Stomach (tissue), 9 donors: ENCODE results near the gene C5AR2. TPM values are rescaled to one million over a fixed set of nuclear protein-coding genes. Genes with fewer than 3 reads are reported as not detected.

ENCODE experiments used
- DNase-seq, 2 donors: peaks; one replicate each; pipeline versions ENCODE4 v3.0.0 to v3.0.0-alpha.2; 2013 to 2019
- H3K27ac ChIP-seq, 5 donors: fragments of 200-600 bp in 4 of 5; sonication (generic) in 4 of 5; one replicate each; pipeline ENCODE4 v1.5.1; 2013 to 2019; ENCODE audit warnings: mild to moderate bottlenecking in 1 of 5, moderate library complexity in 1 of 5
- H3K27me3 ChIP-seq, 3 donors: fragments of 200-600 bp; sonication (generic); one replicate each; pipeline ENCODE4 v1.5.1; 2017 to 2019; ENCODE audit warnings: mixed run types in 1 of 3
- H3K36me3 ChIP-seq, 4 donors: fragments of 200-600 bp; sonication (generic); 1 replicate in 3 of 4; 2 replicates in 1 of 4; pipeline ENCODE4 v1.5.1; 2016 to 2019
- H3K4me1 ChIP-seq, 4 donors: fragments of 200-600 bp; sonication (generic); one replicate each; pipeline ENCODE4 v1.5.1; 2016 to 2019
- H3K4me3 ChIP-seq, 4 donors: fragments of 200-600 bp; sonication (generic) in 3 of 4; one replicate each; pipeline ENCODE4 v1.5.1; 2016 to 2019; ENCODE audit warnings: mild to moderate bottlenecking in 1 of 4
- H3K9me3 ChIP-seq, 4 donors: fragments of 200-600 bp; sonication (generic); one replicate each; pipeline ENCODE4 v1.5.1; 2016 to 2019
- CTCF ChIP-seq, 7 experiments: fragments of 450-650 bp in 4 of 7; fragments of 200-600 bp in 3 of 7; sonication (generic) in 3 of 7; IDR thresholded peaks; one replicate each; pipeline ENCODE4 v1.5.1; 2016 to 2019; ENCODE audit warnings: antibody characterized with exemption in 7 of 7, control low read depth in 2 of 7, mild to moderate bottlenecking in 1 of 7
- EP300 ChIP-seq: sonication (generic); formaldehyde crosslinking; IDR thresholded peaks from one replicate; pipeline ENCODE4 v1.6.1; 2017; ENCODE audit warnings: antibody characterized with exemption
- POLR2A ChIP-seq, 4 donors: fragments of 450-650 bp; IDR thresholded peaks; one replicate each; pipeline ENCODE4 v1.6.1; 2016; ENCODE audit warnings: antibody characterized with exemption in 4 of 4, control low read depth in 2 of 4, mild to moderate bottlenecking in 1 of 4, moderate library complexity in 1 of 4
- POLR2AphosphoS5 ChIP-seq, 3 donors: sonication (generic); formaldehyde crosslinking; IDR thresholded peaks; one replicate each; pipeline ENCODE4 v1.6.1; 2016; ENCODE audit warnings: antibody characterized with exemption in 3 of 3
- WGBS, 5 donors: extraction: QIAGEN DNeasy Blood & Tissue Kit in 3 of 5; methylation state at CpG; one replicate each; pipeline versions ENCODE4 v1.1.5 to v1.1.7; 2013 to 2018; 5-methylcytosine and 5-hydroxymethylcytosine counted together
- intact Hi-C: fragments of 100-400 bp; cut with DNase I; formaldehyde crosslinking; loops from one replicate; pipeline ENCODE4 v1.15.1; 2023; ENCODE audit warnings: low total_unique reads
- polyA plus RNA-seq, 3 donors: library from polyadenylated mRNA; stranded (reverse); fragments of 200-250 nt; gene quantifications; one replicate each; pipeline ENCODE4 v1.2.3, GENCODE V29; 2013
- total RNA-seq, 5 donors: library from RNA; depleted of rRNA; stranded (reverse); fragments of >200 nt; gene quantifications; one replicate each; pipeline versions ENCODE4 v1.1.0 to v1.2.3, GENCODE V29; 2014 to 2016
- donor health status: healthy with polysubstance abuse.
- donor health status: Bipolar disorder and iron deficiency.
- donor health status: healthy.

Gene C5AR2
- total and polyA plus RNA-seq, 8 donors = 0.13 to 11.1 (median 0.82) TPM; not detected in 2

- 52 to 87% (median 55%) methylated on average over 16 to 24 of the region's 24 CpGs for WGBS, 5 donors
- Histone ChIP-seq H3K4me1 (peaks cover 20 to 54% (median 39%) of the 10 kb centered on the region in 4 donors), H3K27me3 (no peaks in the 10 kb centered on the region), H3K4me3 (no peak overlapping the region), H3K27ac (no peak overlapping the region), H3K36me3 (peaks cover 50 to 61% (median 60%) of the 10 kb centered on the region in 4 donors), H3K9me3 (no peaks in the 10 kb centered on the region)
- DNase-seq = peak; percentile 49 to 77
- TF ChIP-seq EP300 = no peak
- peak in 1 of 3 donors; percentile 47 for TF ChIP-seq POLR2AphosphoS5 (IDR thresholded peaks at IDR 0.05)
- no peak for TF ChIP-seq POLR2A (IDR thresholded peaks at IDR 0.05)
- peak in 1 of 7 experiments; percentile 4 for TF ChIP-seq CTCF (IDR thresholded peaks at IDR 0.05)
- intact Hi-C loops = no loop called here
These were observed 21.3 kb downstream of the C5AR2 start for GRCh38 chr19:47353307-47353712.

- Histone ChIP-seq H3K4me3 (no peak overlapping the region), H3K4me1 (peaks cover 0 to 24% (median 14%) of the 10 kb centered on the region in 4 donors), H3K27ac (no peak overlapping the region), H3K36me3 (peaks cover 86 to 97% (median 96%) of the 10 kb centered on the region in 4 donors), H3K9me3 (no peaks in the 10 kb centered on the region), H3K27me3 (no peaks in the 10 kb centered on the region)
- TF ChIP-seq EP300 = no peak
- no peak for TF ChIP-seq POLR2AphosphoS5 (IDR thresholded peaks at IDR 0.05)
- no peak for TF ChIP-seq POLR2A (IDR thresholded peaks at IDR 0.05)
- TF ChIP-seq CTCF (IDR thresholded peaks at IDR 0.05) = no peak
- DNase-seq = no peak
- WGBS, 5 donors = 73 to 85% (median 80%) methylated on average over 6 of the region's 6 CpGs
- intact Hi-C loops = no loop called here
These were observed 24.9 kb downstream of the C5AR2 start for GRCh38 chr19:47356900-47357299.

GRCh38 chr19:47357788-47358680 lies 26.1 kb downstream of the C5AR2 start:
- Histone ChIP-seq H3K27me3 (no peaks in the 10 kb centered on the region), H3K9me3 (no peaks in the 10 kb centered on the region), H3K4me3 (no peak overlapping the region), H3K27ac (no peak overlapping the region), H3K4me1 (peaks cover 0 to 15% (median 8%) of the 10 kb centered on the region in 4 donors), H3K36me3 (peaks cover 97 to 100% (median 100%) of the 10 kb centered on the region in 4 donors)
- intact Hi-C loops = no loop called here
- WGBS, 5 donors = 94 to 96% (median 95%) methylated on average over 13 to 28 of the region's 28 CpGs
- no peak for DNase-seq
- TF ChIP-seq CTCF (IDR thresholded peaks at IDR 0.05) (no peak), POLR2A (IDR thresholded peaks at IDR 0.05) (no peak), POLR2AphosphoS5 (IDR thresholded peaks at IDR 0.05) (no peak), EP300 (no peak)

DNA sequence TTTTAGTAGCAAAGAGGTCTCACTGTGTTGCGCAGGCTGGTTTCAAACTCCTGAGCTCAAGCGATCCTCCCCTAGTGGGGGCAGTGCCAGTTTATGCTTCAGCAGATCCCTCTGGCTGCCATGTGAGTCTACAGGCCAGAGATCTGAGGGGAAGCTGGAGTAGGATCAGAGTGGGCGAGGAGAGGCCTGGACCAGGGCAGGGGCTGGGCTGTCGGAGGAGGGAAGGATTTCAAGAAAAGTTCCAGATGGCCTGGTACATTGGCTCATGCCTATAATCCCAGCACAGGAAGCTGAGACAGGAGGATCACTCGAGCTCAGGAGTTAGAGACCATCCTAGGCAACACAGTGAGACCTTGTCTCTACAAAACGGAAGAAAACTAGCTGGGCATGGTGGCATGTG lies 27.0 kb downstream of the C5AR2 start:
- no peaks in the 10 kb centered on the region for H3K27me3 ChIP-seq
- 82 to 94% (median 90%) methylated on average over 6 of the region's 6 CpGs for WGBS, 5 donors
- H3K4me3 ChIP-seq = no peak overlapping the region
- peaks cover 0 to 8% (median under 1%) of the 10 kb centered on the region in 4 donors for H3K4me1 ChIP-seq
- H3K9me3 ChIP-seq = no peaks in the 10 kb centered on the region
- H3K36me3 ChIP-seq = peaks cover 93 to 100% (median 100%) of the 10 kb centered on the region in 4 donors
- intact Hi-C loops = no loop called here
- DNase-seq = no peak
- H3K27ac ChIP-seq = no peak overlapping the region
- no peak for TF ChIP-seq POLR2A (IDR thresholded peaks at IDR 0.05)
- no peak for TF ChIP-seq POLR2AphosphoS5 (IDR thresholded peaks at IDR 0.05)
- no peak for TF ChIP-seq CTCF (IDR thresholded peaks at IDR 0.05)
- no peak for TF ChIP-seq EP300
